AG04450 (cell line): Measurements from ENCODE around the gene RB1. TPM values are rescaled to one million over a fixed set of nuclear protein-coding genes. Genes with fewer than 3 reads are reported as not detected.

Source experiments
- CTCF ChIA-PET: fragments of 300-600, 350-600 bp; formaldehyde crosslinking; extraction: SDS; loops from one replicate; lab custom pipeline; 2022; ENCODE audit warnings: antibody characterized with exemption, inconsistent platforms; lab: Charles Lee
- POLR2A ChIA-PET: fragments of 350-600 bp; formaldehyde crosslinking; extraction: SDS; loops from one replicate; lab custom pipeline; 2021; ENCODE audit warnings: antibody characterized with exemption, inconsistent platforms; lab: Yijun Ruan, JAX
- DNase-seq: peaks from one replicate; pipeline ENCODE4 v3.0.0-alpha.2; 2011; ENCODE audit warnings: low read depth, low spot score
- H3K27ac ChIP-seq: one replicate; pipeline ENCODE4 v1.5.1; 2012; ENCODE audit warnings: low read depth, low read length, control low read depth
- H3K27me3 ChIP-seq: one replicate; pipeline ENCODE4 v1.6.0; 2012; ENCODE audit warnings: low read length; ENCODE audit not compliant: control insufficient read depth, insufficient read depth
- H3K4me3 ChIP-seq: 2 replicates; pipeline ENCODE4 v1.5.1; 2011; ENCODE audit warnings: mild to moderate bottlenecking, low read depth, low read length, control low read depth
- H3K9me3 ChIP-seq: 2 replicates; pipeline ENCODE4 v1.5.1; 2012; ENCODE audit warnings: low read length; ENCODE audit not compliant: control insufficient read depth, insufficient read depth
- CTCF ChIP-seq: IDR thresholded peaks from 2 replicates; pipeline ENCODE4 v1.5.1; 2011; ENCODE audit warnings: low read depth, low read length, control low read depth, inconsistent platforms
- polyA plus RNA-seq: library from polyadenylated mRNA; depleted of rRNA; stranded (reverse); fragments of >200 nt; gene quantifications from 2 replicates; pipeline ENCODE4 v1.2.3, GENCODE V29; 2011

The RB1 gene
- polyA plus RNA-seq, 1 experiment: 27.3 TPM

- POLR2A ChIA-PET: no interaction called here
- H3K27ac ChIP-seq: no peak overlapping the region
These were observed 189.0 kb downstream of the RB1 start for GRCh38 chr13:48492470-48493065.

GRCh38 chr13:48493066-48493765 lies 189.7 kb downstream of the RB1 start:
- no peak overlapping the region for H3K4me3 ChIP-seq
- DNase-seq: no peak
- CTCF ChIA-PET: no interaction called here

More at GRCh38 chr13:48492470-48493065, 189.0 kb downstream of the RB1 start:
- CTCF ChIA-PET: no interaction called here
- no peak for TF ChIP-seq CTCF
- Histone ChIP-seq H3K9me3 (no peaks in the 10 kb centered on the region), H3K4me3 (no peak overlapping the region), H3K27me3 (no peaks in the 10 kb centered on the region)
- DNase-seq: no peak

GRCh38 chr13:48493851-48494250 lies 190.3 kb downstream of the RB1 start:
- H3K9me3 ChIP-seq: no peaks in the 10 kb centered on the region
- H3K27me3 ChIP-seq: no peaks in the 10 kb centered on the region
- no peak for TF ChIP-seq CTCF
- no peak for DNase-seq
- H3K27ac ChIP-seq: no peak overlapping the region
- ChIA-PET POLR2A (no interaction called here), CTCF (no interaction called here)
- no peak overlapping the region for H3K4me3 ChIP-seq

More at GRCh38 chr13:48493066-48493765, 189.7 kb downstream of the RB1 start:
- no peaks in the 10 kb centered on the region for H3K27me3 ChIP-seq
- H3K27ac ChIP-seq: no peak overlapping the region
- no peaks in the 10 kb centered on the region for H3K9me3 ChIP-seq
- no peak for TF ChIP-seq CTCF
- POLR2A ChIA-PET: no interaction called here

GRCh38 chr13:48494874-48495273 lies 191.3 kb downstream of the RB1 start:
- Histone ChIP-seq H3K9me3 (no peaks in the 10 kb centered on the region), H3K27ac (no peak overlapping the region), H3K27me3 (no peaks in the 10 kb centered on the region), H3K4me3 (no peak overlapping the region)
- ChIA-PET CTCF (no interaction called here), POLR2A (no interaction called here)
- TF ChIP-seq CTCF: no peak
- DNase-seq: no peak
